GM12878 (cell line): ENCODE measurements around the gene CADPS. TPM values are rescaled to one million over a fixed set of nuclear protein-coding genes. Genes with fewer than 3 reads are reported as not detected.

ENCODE experiments used
- ATAC-seq: fragments of 200-7000 bp; cut with Tn5 transposase; 3 replicates; pipeline ENCODE4 v1.9.1; 2020; ENCODE audit warnings: mild to moderate bottlenecking, moderate library complexity
- BruUV-seq: library from RNA; stranded (reverse); fragments of 400-500 nt; replicated peaks from 2 replicates; lab custom pipeline; 2021; lab: Mats Ljungman, UMichigan
- CTCF ChIA-PET: fragments of 300-600 bp; sonication (Branson Sonifier 250); formaldehyde crosslinking; extraction: SDS; loops from one replicate; lab custom pipeline; 2021; ENCODE audit warnings: inconsistent platforms; lab: Yijun Ruan, JAX
- POLR2A ChIA-PET: fragments of 350-600 bp; formaldehyde crosslinking; extraction: SDS; loops from one replicate; lab custom pipeline; 2021; ENCODE audit warnings: inconsistent platforms; lab: Charles Lee
- RAD21 ChIA-PET: fragments of 300-600 bp; sonication (Branson Sonifier 250); formaldehyde crosslinking; loops from one replicate; lab custom pipeline; 2023; ENCODE audit warnings: antibody characterized with exemption; ENCODE audit not compliant: unreplicated experiment; lab: Charles Lee
- SMC1A ChIA-PET: fragments of 300-600 bp; sonication (Branson Sonifier 250); formaldehyde crosslinking; loops from one replicate; lab custom pipeline; 2023; ENCODE audit not compliant: unreplicated experiment, uncharacterized antibody; lab: Charles Lee
- DNase-seq: peaks from one replicate; pipeline ENCODE4 v3.0.0-alpha.2; 2011; ENCODE audit warnings: low read depth, low spot score
- FAIRE-seq: peaks from 3 replicates; lab custom pipeline; 2011; peaks lifted over from hg19 to GRCh38; lab: Jason Lieb, UNC
- H2AFZ ChIP-seq: 2 replicates; pipeline ENCODE4 v1.6.0; 2011; ENCODE audit warnings: low read depth, low read length, control low read depth; ENCODE audit not compliant: control insufficient read depth
- H3K27ac ChIP-seq: 2 replicates; pipeline ENCODE4 v1.5.1; 2011; ENCODE audit warnings: control low read depth; ENCODE audit not compliant: control insufficient read depth, insufficient read depth
- H3K27me3 ChIP-seq, 2 experiments: replicated peaks in 1 of 2; 2 replicates each; pipeline versions ENCODE4 v1.6.0 to v1.6.1; 2011; ENCODE audit warnings: low read length in 1 of 2; ENCODE audit not compliant: control insufficient read depth in 2 of 2, insufficient read depth in 2 of 2
- H3K36me3 ChIP-seq, 2 experiments: 2 replicates each; pipeline ENCODE4 v1.5.1; 2011; ENCODE audit warnings: low read length in 1 of 2; ENCODE audit not compliant: control insufficient read depth in 2 of 2, insufficient read depth in 2 of 2
- H3K4me1 ChIP-seq: 2 replicates; pipeline ENCODE4 v1.6.1; 2011; ENCODE audit warnings: mild to moderate bottlenecking, low read length, moderate library complexity, mixed read lengths; ENCODE audit not compliant: control insufficient read depth, insufficient read depth
- H3K4me2 ChIP-seq: 2 replicates; pipeline ENCODE4 v1.6.0; 2011; ENCODE audit warnings: control low read depth; ENCODE audit not compliant: control insufficient read depth, insufficient read depth
- H3K4me3 ChIP-seq: fragments of 200-600 bp; sonication (generic); 2 replicates; pipeline ENCODE4 v1.5.1; 2016
- H3K79me2 ChIP-seq: 2 replicates; pipeline ENCODE4 v1.6.0; 2011; ENCODE audit warnings: low read length; ENCODE audit not compliant: control insufficient read depth, insufficient read depth
- H3K9ac ChIP-seq: 2 replicates; pipeline ENCODE4 v1.8.0; 2011; ENCODE audit warnings: low read length, control low read depth, mixed read lengths; ENCODE audit not compliant: control insufficient read depth, insufficient read depth
- H3K9me3 ChIP-seq: replicated peaks from 3 replicates; pipeline ENCODE4 v1.5.1; 2011; ENCODE audit warnings: mild to moderate bottlenecking, low read length; ENCODE audit not compliant: control insufficient read depth, insufficient read depth
- H4K20me1 ChIP-seq: 2 replicates; pipeline ENCODE4 v1.6.0; 2011; ENCODE audit not compliant: control insufficient read depth, insufficient read depth
- BCL11A ChIP-seq: IDR thresholded peaks from 2 replicates; pipeline ENCODE4 v1.6.1; 2011; ENCODE audit warnings: low read depth, low read length
- E2F8 ChIP-seq: fragments of 450-650 bp; IDR thresholded peaks from 2 replicates; pipeline ENCODE4 v1.6.1; 2018; ENCODE audit warnings: mild to moderate bottlenecking, low read depth, moderate library complexity; ENCODE audit not compliant: partially characterized antibody
- ETV6 ChIP-seq, 2 experiments: fragments of 450-650 bp in 1 of 2; IDR thresholded peaks in 1 of 2; conservative IDR thresholded peaks in 1 of 2; 2 replicates each; pipeline ENCODE4 v1.6.1; 2014; ENCODE audit warnings: antibody characterized with exemption in 1 of 2, borderline replicate concordance in 1 of 2, low read depth in 1 of 2, mild to moderate bottlenecking in 1 of 2, moderate library complexity in 1 of 2
- HCFC1 ChIP-seq: fragments of 150-350 bp; IDR thresholded peaks from 2 replicates; pipeline ENCODE4 v1.6.1; 2014; ENCODE audit warnings: low read length
- HSF1 ChIP-seq: fragments of 150-350 bp; IDR thresholded peaks from 2 replicates; pipeline ENCODE4 v1.6.1; 2014; ENCODE audit warnings: mild to moderate bottlenecking, low read depth, low read length
- IKZF2 ChIP-seq, 2 experiments: fragments of 450-650 bp; IDR thresholded peaks; 2 replicates each; pipeline ENCODE4 v1.6.1; 2017; ENCODE audit warnings: mild to moderate bottlenecking in 2 of 2, moderate library complexity in 2 of 2
- JUND ChIP-seq: IDR thresholded peaks from 2 replicates; pipeline ENCODE4 v1.6.1; 2012; ENCODE audit warnings: low read depth, mild to moderate bottlenecking, low read length, improper control_type of control experiment, moderate library complexity
- MEF2A ChIP-seq: IDR thresholded peaks from 2 replicates; pipeline ENCODE4 v1.6.1; 2011; ENCODE audit warnings: low read depth, mild to moderate bottlenecking, low read length, moderate library complexity; ENCODE audit not compliant: insufficient read depth
- NFYA ChIP-seq: IDR thresholded peaks from 2 replicates; pipeline ENCODE4 v1.6.1; 2011; ENCODE audit warnings: low read depth, mild to moderate bottlenecking, low read length, improper control_type of control experiment, borderline replicate concordance
- POLR2AphosphoS2 ChIP-seq: IDR thresholded peaks from 2 replicates; pipeline ENCODE4 v1.6.1; 2011; ENCODE audit warnings: low read depth, mild to moderate bottlenecking, low read length, improper control_type of control experiment, moderate library complexity
- SREBF2 ChIP-seq: IDR thresholded peaks from 2 replicates; pipeline ENCODE4 v1.6.1; 2012; ENCODE audit warnings: mild to moderate bottlenecking, low read length
- STAT3 ChIP-seq: IDR thresholded peaks from 2 replicates; pipeline ENCODE4 v1.6.1; 2011; ENCODE audit warnings: low read depth, low read length, improper control_type of control experiment
- TCF3 ChIP-seq: IDR thresholded peaks from 2 replicates; pipeline ENCODE4 v1.6.1; 2012; ENCODE audit warnings: low read depth, mild to moderate bottlenecking, low read length, borderline replicate concordance; ENCODE audit not compliant: insufficient read depth
- ZNF24 ChIP-seq: fragments of 450-650 bp; IDR thresholded peaks from 2 replicates; pipeline ENCODE4 v1.6.1; 2017; ENCODE audit warnings: antibody characterized with exemption, mild to moderate bottlenecking
- WGBS: methylation state at CpG from one replicate; pipeline ENCODE4 v1.1.6; 2016; ENCODE audit warnings: low lambda C conversion rate; ENCODE audit not compliant: insufficient replicate concordance, insufficient coverage; ENCODE audit errors: missing lambda C conversion rate; 5-methylcytosine and 5-hydroxymethylcytosine counted together
- in situ Hi-C: fragments of 300-500 bp; cut with MboI; formaldehyde crosslinking; loops from 9 replicates; pipeline ENCODE4 v1.14.3; 2018; ENCODE audit warnings: mixed read lengths
- intact Hi-C: fragments of 100-400 bp; cut with micrococcal nuclease; formaldehyde crosslinking; loops from one replicate; pipeline ENCODE4 v1.14.2; 2022; ENCODE audit not compliant: unreplicated experiment
- polyA plus RNA-seq, 11 experiments: library from polyadenylated mRNA; depleted of rRNA in 4 of 11; unstranded in 6 of 11; stranded (reverse) in 5 of 11; fragments of >200 nt; fragmentation: Nextera tagmentation in 4 of 11; fragmentation: Illumina TruSeq in 1 of 11; extraction: Ambion mirVana in 4 of 11; extraction: Trizol in 1 of 11; gene quantifications; 1 replicate in 1 of 11; 2 replicates in 10 of 11; pipeline versions ENCODE4 v1.2.1 to v1.2.3, GENCODE V29; 2011 to 2016; ENCODE audit warnings: inconsistent platforms in 2 of 11, missing spikeins in 2 of 11, low read depth in 1 of 11
- total RNA-seq, 4 experiments: library from RNA; depleted of rRNA in 3 of 4; stranded (reverse); fragments of >200 nt in 3 of 4; fragmentation: Illumina TruSeq in 1 of 4; extraction: Trizol in 1 of 4; gene quantifications; 2 replicates each; pipeline versions ENCODE4 v1.2.1 to v1.2.3, GENCODE V29; 2013 to 2021

Gene CADPS
- total and polyA plus RNA-seq, 10 of the 15 experiments (the other 5 are each of a cell fraction or from before 2014, with no cell fraction given) = 0.20 TPM; not detected in 9

GRCh38 chr3:62827550-62827949, 47.7 kb downstream of the CADPS start:
- ChIA-PET RAD21 (no interaction called here), POLR2A (no interaction called here)
- no peaks in the 10 kb centered on the region for H3K36me3 ChIP-seq
- no peak overlapping the region for H3K4me2 ChIP-seq
- H3K4me3 ChIP-seq = no peak overlapping the region
- in situ Hi-C loops (no loop called here), intact Hi-C loops (no loop called here)
- FAIRE-seq = no peak
- DNase-seq = no peak
- H3K9ac ChIP-seq = no peak overlapping the region
- no peak for ATAC-seq
- no peaks in the 10 kb centered on the region for H4K20me1 ChIP-seq
- no peak overlapping the region for H3K27ac ChIP-seq
- no peak for TF ChIP-seq TCF3
- TF ChIP-seq STAT3 = no peak
- TF ChIP-seq ZNF24 = no peak
- TF ChIP-seq, all 136 proteins: peak for 0
- SMC1A ChIA-PET = interaction anchor here (0.9 kb wide), 1 partner anchor 404 kb away, joined by 3 read pairs; no protein-coding TSS in a partner anchor
- no peaks in the 10 kb centered on the region; a peak in 1 of 4 replicates for H3K27me3 ChIP-seq
- BruUV-seq = no TSS peak
- H3K79me2 ChIP-seq = no peaks in the 10 kb centered on the region
- CTCF ChIA-PET = no interaction called here
- no peak overlapping the region for H2AFZ ChIP-seq
- no peaks in the 10 kb centered on the region for H3K4me1 ChIP-seq
- no peaks in the 10 kb centered on the region for H3K9me3 ChIP-seq

GRCh38 chr3:62824965-62825592, 50.1 kb downstream of the CADPS start:
- BruUV-seq = no TSS peak
- Histone ChIP-seq H3K9me3 (no peaks in the 10 kb centered on the region), H3K79me2 (no peaks in the 10 kb centered on the region), H3K9ac (no peak overlapping the region), H3K4me3 (no peak overlapping the region), H3K36me3 (no peaks in the 10 kb centered on the region), H2AFZ (peak overlapping the region; percentile 43; the same call in 1 of the 2 replicates), H4K20me1 (no peaks in the 10 kb centered on the region), H3K27ac (no peak overlapping the region), H3K4me1 (no peaks in the 10 kb centered on the region), H3K27me3 (no peaks in the 10 kb centered on the region), H3K4me2 (no peak overlapping the region)
- RAD21 ChIA-PET = no interaction called here
- FAIRE-seq (no peak), ATAC-seq (no peak), DNase-seq (no peak)
- intact Hi-C loops (no loop called here), in situ Hi-C loops (no loop called here)
- WGBS = 17% methylated on average over 6 of the region's 6 CpGs
- POLR2A ChIA-PET = no interaction called here
- SMC1A ChIA-PET = interaction anchor here (0.7 to 0.9 kb wide), 2 partner anchors 10 to 32 kb away, joined by 3 read pairs; no protein-coding TSS in a partner anchor
- CTCF ChIA-PET = no interaction called here
- TF ChIP-seq SREBF2 (no peak), POLR2AphosphoS2 (no peak), BCL11A (no peak), HSF1 (no peak), JUND (no peak), NFYA (no peak), IKZF2 (IDR thresholded peaks at IDR 0.05) (no peak), MEF2A (no peak), HCFC1 (no peak), E2F8 (no peak), ETV6 (conservative IDR thresholded peaks at IDR 0.05 in 1 of 2, IDR thresholded peaks at IDR 0.05 in 1 of 2; ENCODE audit: borderline replicate concordance in 1 of 2, low read depth in 1 of 2) (no peak)
